Measurements from ENCODE around the gene EFCAB9.

DNA sequence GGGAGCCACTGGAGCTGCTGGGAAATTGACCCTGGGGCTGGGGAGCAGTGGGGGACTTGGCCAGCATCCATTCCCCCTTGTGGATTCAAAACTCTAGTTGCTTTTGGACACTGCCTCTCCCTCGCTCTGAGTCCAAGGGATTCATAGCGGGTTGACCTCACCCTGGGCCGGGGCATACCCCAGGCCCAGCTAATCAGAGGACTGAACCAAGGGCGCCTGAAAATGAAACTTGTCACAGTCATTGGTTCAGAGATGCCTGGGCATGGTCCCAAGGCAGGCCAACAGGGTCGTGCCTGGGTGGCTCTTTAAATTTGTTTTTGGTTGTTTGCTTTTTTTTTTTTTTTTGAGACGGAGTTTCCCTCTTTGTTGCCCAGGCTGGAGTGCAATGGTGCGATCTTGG, 28.5 kb upstream of the EFCAB9 start:
- no peak for TF ChIP-seq TAF1 (IDR thresholded peaks at IDR 0.05; ENCODE audit: low read depth, low read length)
- TF ChIP-seq POLR2A (IDR thresholded peaks at IDR 0.05; ENCODE audit: low read depth, low read length), result no peak
- TF ChIP-seq POLR2AphosphoS5 (IDR thresholded peaks at IDR 0.05; ENCODE audit: low read depth, low read length), result no peak
- TF ChIP-seq SPI1 (IDR thresholded peaks at IDR 0.05; ENCODE audit: low read depth, low read length), result no peak
- TF ChIP-seq POU2F2 (IDR thresholded peaks at IDR 0.05; ENCODE audit: low read depth, low read length), result no peak
